Measurements from ENCODE around the gene IL1RAPL2.

DNA sequence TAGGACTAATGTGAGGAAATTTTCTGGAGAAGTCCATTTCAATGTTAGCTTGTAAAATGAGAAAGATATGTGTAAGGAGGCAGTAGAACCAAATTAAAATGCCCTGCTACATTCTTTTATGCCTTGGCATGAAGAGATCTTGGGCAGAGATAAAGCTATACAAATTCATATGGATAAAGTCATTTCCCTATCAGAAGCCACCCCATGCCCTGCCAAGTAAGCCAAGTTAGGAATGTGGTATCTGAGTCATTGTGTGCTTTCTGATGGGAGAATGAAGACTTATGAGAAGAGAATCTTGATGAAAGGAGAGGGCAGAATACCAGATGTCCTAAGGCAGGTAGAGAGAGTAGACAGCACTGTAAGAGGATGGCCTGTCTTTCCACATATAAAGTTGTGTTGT, 570.8 kb downstream of the IL1RAPL2 start:
- TF ChIP-seq EZH2 (IDR thresholded peaks at IDR 0.05): no peak
- TF ChIP-seq POLR2AphosphoS5 (IDR thresholded peaks at IDR 0.05; ENCODE audit: borderline replicate concordance, low read depth, low read length): no peak
- no peak for TF ChIP-seq FOXP2 (optimal IDR thresholded peaks at IDR 0.05; ENCODE audit: control extremely low read depth, extremely low read length, insufficient read depth)
